ENCODE results near the gene WNT3A. TPM values are rescaled to one million over a fixed set of nuclear protein-coding genes. Genes with fewer than 3 reads are reported as not detected.

Gene WNT3A
- total RNA-seq, 1 donor from 2014 or later, result 1.6 TPM

DNA sequence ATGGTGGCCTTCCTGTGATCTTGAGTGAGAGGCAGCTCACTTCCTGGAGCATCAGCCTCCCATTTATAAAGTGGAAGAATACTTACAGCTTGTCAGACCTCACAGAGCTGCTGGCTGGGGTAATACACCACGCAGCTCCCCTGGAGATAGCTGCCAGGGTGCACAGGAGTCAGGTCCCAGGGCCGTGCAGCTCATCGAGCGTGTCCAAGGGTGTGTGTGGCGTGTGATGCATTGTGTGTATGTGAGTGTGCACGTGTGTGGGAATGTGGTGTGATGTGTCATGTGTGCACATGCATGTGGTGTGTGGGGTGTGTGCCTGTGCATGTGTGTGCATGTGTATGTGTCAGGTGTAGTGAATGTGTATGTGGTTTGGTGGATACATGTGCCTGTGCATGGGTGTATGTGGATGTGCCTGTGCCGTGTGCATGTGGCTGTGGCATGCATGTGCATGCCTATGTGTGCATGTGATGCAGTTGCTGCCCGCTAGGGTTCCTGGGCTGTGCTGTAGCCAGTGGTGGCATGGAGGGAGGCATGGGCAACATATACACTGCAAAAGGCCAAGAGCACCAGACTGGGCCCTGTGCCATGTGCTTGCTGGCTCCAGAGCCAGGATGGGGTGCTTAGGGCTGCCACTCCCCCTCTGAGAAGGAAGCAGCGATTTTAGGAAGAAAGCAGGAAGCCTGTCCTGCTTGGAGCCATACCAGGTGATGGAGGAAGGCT lies 24.6 kb downstream of the WNT3A start:
- DNase-seq, result no peak

- no peak for DNase-seq
Observed at GRCh38 chr1:228032041-228032440, 25.2 kb downstream of the WNT3A start.

DNA sequence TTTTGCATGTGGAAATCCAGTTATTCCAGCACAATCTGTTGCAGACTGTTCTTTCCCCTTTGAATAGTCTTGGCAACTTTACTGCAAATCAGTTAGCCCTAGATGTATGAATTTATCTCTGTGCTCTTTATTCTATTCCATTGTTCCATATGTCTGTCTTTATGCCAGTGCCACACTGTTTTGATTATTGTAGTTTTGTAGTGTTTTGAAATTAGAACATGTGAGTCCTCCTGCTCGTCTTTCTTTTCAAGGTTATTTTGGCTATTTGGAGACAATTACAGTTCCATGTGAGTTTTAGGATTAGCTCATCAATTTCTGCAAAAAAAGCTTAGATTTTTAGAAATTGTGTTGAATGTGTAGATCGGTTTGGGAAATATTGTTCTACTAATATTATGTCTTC lies 26.6 kb downstream of the WNT3A start:
- no peak for DNase-seq

DNA sequence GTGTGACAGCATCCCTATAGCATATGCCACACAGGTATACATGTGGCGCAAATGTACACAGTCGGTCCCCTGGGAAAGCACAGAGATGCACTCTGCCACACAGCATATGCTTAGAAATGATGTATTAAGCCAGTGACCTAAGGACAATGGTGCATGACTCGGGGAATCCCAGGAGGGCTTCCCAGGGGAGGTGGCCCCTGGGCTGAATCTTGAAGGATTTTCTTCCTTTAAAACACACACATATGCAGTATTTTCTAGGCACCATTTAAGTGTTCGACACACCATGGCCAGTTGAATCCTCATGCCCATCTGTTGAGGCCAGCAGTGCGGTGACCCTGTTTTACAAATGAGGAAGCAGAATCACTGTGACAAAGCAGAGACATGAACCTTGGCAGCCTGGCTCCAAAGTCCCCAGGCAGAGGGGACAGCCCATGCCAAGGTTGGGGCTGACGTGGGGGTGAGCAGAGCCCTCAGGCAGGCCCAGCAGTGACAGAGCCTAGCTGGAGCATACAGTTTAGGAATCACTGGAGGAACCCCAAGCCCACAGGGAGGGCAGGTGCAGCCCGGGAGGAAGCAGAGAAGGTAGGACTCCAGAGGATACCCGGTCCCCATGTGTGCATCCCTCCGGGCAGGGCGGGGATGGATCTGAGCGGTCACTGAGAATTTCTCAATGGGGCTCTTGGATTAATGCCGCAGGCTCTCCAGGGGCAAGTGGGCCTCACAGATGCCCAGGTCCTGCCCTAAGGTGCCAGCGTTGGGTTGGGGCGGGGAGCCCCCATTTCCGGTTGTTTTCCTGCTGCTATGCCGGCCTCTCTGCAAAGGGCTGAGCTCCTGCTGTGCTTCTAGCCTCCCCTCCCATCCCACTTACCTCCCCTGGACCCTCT lies 28.4 kb downstream of the WNT3A start:
- DNase-seq, result no peak

DNA sequence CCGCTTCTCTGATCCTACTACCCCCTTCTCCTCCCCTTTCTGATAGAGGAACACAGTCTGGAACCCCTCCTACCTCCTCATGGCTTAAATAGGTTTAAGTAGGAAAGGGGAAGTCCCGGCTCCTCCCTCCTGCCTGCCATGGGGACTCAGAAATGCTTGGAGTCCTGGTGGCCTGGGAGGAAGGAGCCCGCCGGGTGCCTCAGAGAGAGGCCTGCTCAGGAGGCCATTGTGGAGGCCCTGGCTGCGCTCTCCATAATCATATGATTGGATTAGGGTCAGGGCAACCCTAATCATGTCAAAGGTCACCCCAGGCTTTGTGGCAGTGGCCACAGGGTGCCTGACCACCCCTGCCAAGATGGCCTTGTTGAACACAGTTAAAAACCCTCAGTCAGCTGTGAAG lies 29.0 kb downstream of the WNT3A start:
- no peak for DNase-seq

GRCh38 chr1:228036701-228037231 lies 30.0 kb downstream of the WNT3A start:
- no peak for DNase-seq

DNA sequence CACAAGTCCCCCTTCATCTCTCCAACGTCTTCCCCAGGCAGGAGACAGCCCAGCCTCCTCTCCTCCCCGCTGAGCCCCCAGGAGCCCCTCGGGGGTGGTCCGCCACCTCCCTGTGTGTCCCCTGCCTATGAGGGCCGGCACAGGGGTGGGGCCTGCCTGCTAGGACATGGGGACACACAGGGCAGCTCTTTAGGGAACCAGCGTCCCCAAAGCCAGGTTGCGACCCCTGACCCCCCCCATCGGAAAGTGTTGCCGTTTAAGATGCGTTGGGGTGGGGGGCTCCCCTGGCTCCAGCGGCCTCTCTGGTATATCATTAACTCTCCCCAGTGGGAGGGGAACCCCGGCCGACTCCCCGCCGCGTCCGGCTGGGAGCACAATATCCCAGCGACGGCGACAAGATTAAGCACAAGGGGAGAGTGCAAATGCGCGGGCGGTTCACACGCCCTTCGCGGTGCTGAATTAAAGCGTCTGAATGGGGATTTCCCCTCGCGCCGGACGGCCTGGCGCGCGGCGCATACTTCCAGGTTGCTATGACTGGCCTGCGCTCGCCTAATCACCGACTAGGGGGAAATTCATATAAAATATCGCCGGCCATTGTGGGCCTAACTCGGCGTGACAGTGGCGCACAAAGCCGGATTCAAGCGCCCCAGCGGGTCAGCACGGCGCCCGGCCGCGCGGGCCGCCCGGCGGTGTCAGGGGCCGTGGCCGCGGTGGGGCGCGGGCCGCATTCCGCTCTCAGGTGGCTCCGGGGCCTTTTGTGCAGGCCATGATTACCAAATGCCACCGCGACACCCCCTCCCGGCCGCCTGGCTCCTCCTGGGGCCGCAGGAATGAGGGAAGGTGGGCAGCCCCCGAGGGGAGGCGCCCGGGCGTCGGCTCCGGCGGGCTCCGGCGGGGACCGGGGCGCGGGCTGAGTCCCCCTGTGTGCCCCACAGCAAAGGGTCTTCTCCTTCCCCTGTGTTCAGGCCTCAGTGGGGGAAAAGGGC lies 30.9 kb downstream of the WNT3A start:
- DNase-seq, result peak; percentile 22

DNA sequence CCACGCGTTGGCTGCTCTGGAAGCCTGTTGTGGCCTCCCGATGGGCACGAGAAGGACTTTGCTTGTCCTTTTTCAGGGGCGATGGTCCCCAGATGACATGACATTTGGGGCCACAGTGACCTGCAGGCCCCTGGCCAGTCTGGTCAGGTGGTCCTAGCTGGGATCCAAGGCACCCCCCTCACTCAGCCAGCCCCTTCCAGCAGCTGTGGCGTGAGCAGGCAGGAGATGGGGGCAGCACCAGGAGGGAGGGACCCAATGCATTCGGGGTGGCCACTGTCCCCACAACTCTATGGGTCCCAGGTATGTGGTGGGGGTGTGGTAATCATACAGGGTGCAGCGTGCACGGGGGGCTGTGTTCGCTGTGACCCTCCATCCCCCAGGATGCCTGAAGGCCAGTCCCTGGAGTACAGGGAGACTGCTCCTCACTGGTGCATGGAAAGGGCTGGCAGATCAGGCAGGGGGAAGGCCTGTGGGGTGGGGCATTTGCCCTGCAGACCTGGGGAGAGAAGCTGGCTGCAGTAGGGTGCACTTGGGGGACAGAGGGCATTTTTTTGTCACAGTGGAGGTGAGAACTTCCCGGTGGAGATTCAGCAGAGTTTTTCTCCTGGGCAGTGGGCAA lies 31.7 kb downstream of the WNT3A start:
- no peak for DNase-seq

- DNase-seq, result no peak
Observed at GRCh38 chr1:228039006-228039903, 32.5 kb downstream of the WNT3A start.

DNA sequence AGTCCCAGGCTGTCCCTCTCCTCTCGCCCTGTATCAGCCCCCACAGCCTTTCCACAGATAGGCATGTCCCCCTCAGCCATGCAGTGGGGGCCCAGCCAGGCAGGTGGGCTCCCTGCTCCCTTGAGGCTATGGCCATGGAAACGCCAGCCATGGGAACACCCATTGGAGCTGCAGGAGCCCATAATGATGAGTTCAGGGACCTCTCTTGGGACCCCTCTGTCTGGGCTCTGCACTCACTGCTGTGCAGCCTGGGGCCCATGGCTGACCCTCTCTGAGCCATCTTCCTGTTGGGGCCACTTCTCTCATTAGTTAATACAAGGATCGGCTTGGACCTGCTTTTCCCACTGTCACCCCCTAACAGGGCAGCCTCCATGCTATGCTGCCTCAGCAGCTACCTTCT lies 33.2 kb downstream of the WNT3A start:
- DNase-seq, result no peak

- DNase-seq, result no peak
Observed at GRCh38 chr1:228041316-228041715, 34.5 kb downstream of the WNT3A start.

- DNase-seq, result no peak
Observed at GRCh38 chr1:228042508-228042907, 35.7 kb downstream of the WNT3A start.

- DNase-seq, result no peak
Observed at GRCh38 chr1:228043281-228043848, 36.6 kb downstream of the WNT3A start.

DNA sequence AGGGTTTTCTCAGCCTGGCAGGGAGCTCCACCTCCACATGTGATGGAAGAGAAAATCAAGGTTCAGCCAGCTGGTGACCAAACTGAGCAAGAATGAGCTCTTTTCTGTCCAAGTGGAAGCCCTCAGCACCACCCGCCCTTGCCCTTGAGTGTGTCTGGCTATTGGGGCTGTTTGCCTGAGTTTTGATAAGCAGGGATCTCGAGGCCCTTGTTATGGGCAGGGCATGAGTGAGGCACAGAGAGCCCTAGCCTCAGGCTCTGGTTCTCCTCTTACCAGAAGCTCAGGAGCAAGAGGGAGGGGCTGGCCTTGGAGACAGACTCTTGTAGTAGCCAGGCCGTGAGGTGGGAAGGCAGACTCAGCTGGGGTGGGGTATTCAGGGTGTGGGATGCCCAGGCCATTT lies 38.2 kb downstream of the WNT3A start:
- no peak for DNase-seq

DNA sequence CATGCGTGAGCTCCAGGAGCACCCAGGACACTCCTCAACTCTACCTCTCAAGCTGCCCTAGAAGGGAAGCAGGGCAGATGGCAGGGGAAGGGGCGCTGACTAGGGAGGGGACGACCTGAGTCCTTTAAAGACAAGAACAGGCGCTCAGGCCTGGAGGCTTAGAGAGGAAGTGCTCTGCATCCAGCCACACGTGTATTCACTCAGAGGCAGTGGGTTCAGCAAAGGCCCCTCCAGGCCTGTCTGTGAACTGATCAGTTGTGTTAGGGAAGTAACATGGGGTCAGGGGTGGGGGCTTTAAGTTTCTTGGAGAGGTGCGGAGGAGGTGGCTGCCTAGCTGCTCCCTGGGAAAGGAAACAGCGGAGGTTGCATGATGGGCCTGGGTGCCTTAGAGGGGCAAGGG lies 38.6 kb downstream of the WNT3A start:
- DNase-seq, result no peak

GRCh38 chr1:228045871-228046270 lies 39.1 kb downstream of the WNT3A start:
- DNase-seq, result no peak

GRCh38 chr1:228046421-228047182 lies 39.8 kb downstream of the WNT3A start:
- no peak for DNase-seq

DNA sequence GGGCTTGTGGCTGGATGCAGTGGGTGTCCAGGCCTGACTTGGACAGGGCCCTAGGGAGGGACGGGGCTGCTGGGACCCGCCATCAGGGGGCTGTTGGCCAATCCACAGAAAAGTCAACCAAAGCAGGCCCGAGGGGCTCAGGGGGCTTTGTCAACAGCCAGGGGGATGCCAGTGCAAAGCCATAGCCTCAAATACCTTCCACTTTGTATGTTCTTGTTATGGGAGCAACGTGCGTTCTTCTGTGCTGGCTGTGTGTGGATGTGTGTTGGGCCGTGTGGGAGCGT lies 40.3 kb downstream of the WNT3A start:
- DNase-seq, result no peak

DNA sequence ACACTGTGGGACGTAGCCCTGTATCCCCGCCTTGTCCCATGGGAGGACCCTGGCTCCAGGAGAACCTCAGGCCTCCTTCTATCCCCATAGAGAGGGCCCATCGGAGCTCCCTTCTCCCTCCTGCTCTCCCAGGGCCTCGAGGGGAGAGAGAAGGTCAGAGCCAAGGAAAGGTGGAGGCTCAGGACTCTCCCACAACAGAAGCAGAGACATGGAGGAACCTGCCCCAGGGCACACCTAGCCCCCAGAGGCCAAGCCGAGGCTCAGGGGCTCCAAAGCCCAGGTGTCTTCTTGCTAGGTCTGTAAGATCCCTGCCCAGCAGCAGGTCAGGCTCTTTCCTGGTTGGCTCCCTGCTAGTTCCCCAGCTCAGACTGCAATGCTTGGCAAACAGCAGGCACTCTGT lies 41.3 kb downstream of the WNT3A start:
- DNase-seq, result no peak
